Skin epidermis (tissue), 12 donors: ENCODE measurements around the gene METRNL.
"Not testable (repeated sequence)": the region's sequence is repeated elsewhere in the genome, so short reads cannot be mapped to it uniquely, and the experiment has no call there.

Experiments
- H3K27ac ChIP-seq, 21 experiments: fragments of 200-600 bp; sonication (generic) in 11 of 21; one replicate each; pipeline ENCODE4 v1.5.0; 2020; ENCODE audit warnings: mild to moderate bottlenecking in 3 of 21, inconsistent platforms in 2 of 21, moderate library complexity in 2 of 21
- H3K4me3 ChIP-seq, 7 experiments: fragments of 200-600 bp; sonication (generic) in 2 of 7; one replicate each; pipeline ENCODE4 v1.5.0; 2020; ENCODE audit warnings: inconsistent platforms in 2 of 7, mild to moderate bottlenecking in 2 of 7, moderate library complexity in 1 of 7

The METRNL gene

GRCh38 chr17:83113381-83113780 is 34.0 kb downstream of the METRNL start:
- H3K27ac ChIP-seq: peak overlapping the region in 2 of 21 experiments; percentile 16 to 59
- no peak overlapping the region for H3K4me3 ChIP-seq

GRCh38 chr17:83113792-83114191 is 34.4 kb downstream of the METRNL start:
- no peak overlapping the region for H3K27ac ChIP-seq
- H3K4me3 ChIP-seq: no peak overlapping the region

- H3K4me3 ChIP-seq: no peak overlapping the region
- H3K27ac ChIP-seq: no peak overlapping the region
Observed at GRCh38 chr17:83114706-83115105, 35.3 kb downstream of the METRNL start.

- H3K4me3 ChIP-seq: no peak overlapping the region
Observed at GRCh38 chr17:83115202-83115651, 35.8 kb downstream of the METRNL start.

GRCh38 chr17:83115832-83116231 is 36.4 kb downstream of the METRNL start:
- H3K4me3 ChIP-seq: no peak overlapping the region
- no peak overlapping the region for H3K27ac ChIP-seq

More at GRCh38 chr17:83115202-83115651, 35.8 kb downstream of the METRNL start:
- H3K27ac ChIP-seq: no peak overlapping the region

- no peak overlapping the region for H3K27ac ChIP-seq
Observed at GRCh38 chr17:83116311-83116771, 36.9 kb downstream of the METRNL start.

GRCh38 chr17:83116783-83117555 is 37.6 kb downstream of the METRNL start:
- no peak overlapping the region for H3K27ac ChIP-seq
- no peak overlapping the region for H3K4me3 ChIP-seq

More at GRCh38 chr17:83116311-83116771, 36.9 kb downstream of the METRNL start:
- H3K4me3 ChIP-seq: no peak overlapping the region

GRCh38 chr17:83117583-83117982 is 38.2 kb downstream of the METRNL start:
- no peak overlapping the region for H3K27ac ChIP-seq
- H3K4me3 ChIP-seq: no peak overlapping the region

GRCh38 chr17:83118071-83118841 is 38.8 kb downstream of the METRNL start:
- Histone ChIP-seq H3K4me3 (no peak overlapping the region), H3K27ac (peak overlapping the region in 2 of 21 experiments; percentile 6 to 47)

- Histone ChIP-seq H3K27ac (peak overlapping the region in 1 of 21 experiments; percentile 7), H3K4me3 (no peak overlapping the region)
Observed at GRCh38 chr17:83119987-83120864, 40.8 kb downstream of the METRNL start.

- H3K27ac ChIP-seq: peak overlapping the region in 7 of 21 experiments; percentile 26 to 85 (median 63)
- not testable (repeated sequence) for H3K4me3 ChIP-seq
Observed at GRCh38 chr17:83121473-83121872, 42.1 kb downstream of the METRNL start.

GRCh38 chr17:83121921-83122820 is 42.8 kb downstream of the METRNL start:
- H3K4me3 ChIP-seq: no peak overlapping the region
- peak overlapping the region in 10 of 21 experiments; percentile 26 to 85 (median 58) for H3K27ac ChIP-seq

- H3K4me3 ChIP-seq: no peak overlapping the region
- peak overlapping the region in 8 of 21 experiments; percentile 1 to 85 (median 60) for H3K27ac ChIP-seq
Observed at GRCh38 chr17:83122834-83123233, 43.4 kb downstream of the METRNL start.

- Histone ChIP-seq H3K4me3 (no peak overlapping the region), H3K27ac (peak overlapping the region in 9 of 21 experiments; percentile 24 to 85 (median 58))
Observed at GRCh38 chr17:83123896-83124801, 44.7 kb downstream of the METRNL start.

- peak overlapping the region in 11 of 21 experiments; percentile 3 to 79 (median 58) for H3K27ac ChIP-seq
- no peak overlapping the region for H3K4me3 ChIP-seq
Observed at GRCh38 chr17:83124871-83125514, 45.6 kb downstream of the METRNL start.

GRCh38 chr17:83125515-83126274 is 46.3 kb downstream of the METRNL start:
- no peak overlapping the region for H3K4me3 ChIP-seq
- H3K27ac ChIP-seq: peak overlapping the region in 10 of 21 experiments; percentile 3 to 79 (median 58)
